WERI-Rb-1 (cell line): Measurements from ENCODE around the gene PIK3R3.

ENCODE experiments used
- DNase-seq: peaks from one replicate; pipeline ENCODE4 v3.0.0-alpha.2; 2020
- H3K27ac ChIP-seq: fragments of 250-450 bp; sonication (Bioruptor Pico); 2 replicates; pipeline ENCODE4 v1.5.1; 2020; ENCODE audit warnings: mild to moderate bottlenecking, moderate library complexity
- H3K27me3 ChIP-seq: fragments of 250-450 bp; sonication (Bioruptor Pico); 2 replicates; pipeline ENCODE4 v1.5.1; 2021; ENCODE audit warnings: mild to moderate bottlenecking, low read depth, moderate library complexity; ENCODE audit not compliant: insufficient read depth, severe bottlenecking
- H3K36me3 ChIP-seq: fragments of 250-450 bp; sonication (Bioruptor Pico); 2 replicates; pipeline ENCODE4 v1.5.1; 2020; ENCODE audit warnings: mild to moderate bottlenecking, moderate library complexity
- H3K4me3 ChIP-seq: 2 replicates; pipeline ENCODE4 v1.5.1; 2011; ENCODE audit warnings: low read depth, mild to moderate bottlenecking, control low read depth, low read length
- H3K9me3 ChIP-seq: fragments of 250-450 bp; sonication (Bioruptor Pico); 2 replicates; pipeline ENCODE4 v1.5.1; 2021; ENCODE audit warnings: mild to moderate bottlenecking, moderate library complexity; ENCODE audit not compliant: severe bottlenecking
- TF ChIP-seq, protein P1 (sequence below): IDR thresholded peaks from 2 replicates; pipeline ENCODE4 v1.5.1; 2011; ENCODE audit warnings: low read depth, mild to moderate bottlenecking, control low read depth, inconsistent platforms, low read length

PIK3R3 gene

DNA sequence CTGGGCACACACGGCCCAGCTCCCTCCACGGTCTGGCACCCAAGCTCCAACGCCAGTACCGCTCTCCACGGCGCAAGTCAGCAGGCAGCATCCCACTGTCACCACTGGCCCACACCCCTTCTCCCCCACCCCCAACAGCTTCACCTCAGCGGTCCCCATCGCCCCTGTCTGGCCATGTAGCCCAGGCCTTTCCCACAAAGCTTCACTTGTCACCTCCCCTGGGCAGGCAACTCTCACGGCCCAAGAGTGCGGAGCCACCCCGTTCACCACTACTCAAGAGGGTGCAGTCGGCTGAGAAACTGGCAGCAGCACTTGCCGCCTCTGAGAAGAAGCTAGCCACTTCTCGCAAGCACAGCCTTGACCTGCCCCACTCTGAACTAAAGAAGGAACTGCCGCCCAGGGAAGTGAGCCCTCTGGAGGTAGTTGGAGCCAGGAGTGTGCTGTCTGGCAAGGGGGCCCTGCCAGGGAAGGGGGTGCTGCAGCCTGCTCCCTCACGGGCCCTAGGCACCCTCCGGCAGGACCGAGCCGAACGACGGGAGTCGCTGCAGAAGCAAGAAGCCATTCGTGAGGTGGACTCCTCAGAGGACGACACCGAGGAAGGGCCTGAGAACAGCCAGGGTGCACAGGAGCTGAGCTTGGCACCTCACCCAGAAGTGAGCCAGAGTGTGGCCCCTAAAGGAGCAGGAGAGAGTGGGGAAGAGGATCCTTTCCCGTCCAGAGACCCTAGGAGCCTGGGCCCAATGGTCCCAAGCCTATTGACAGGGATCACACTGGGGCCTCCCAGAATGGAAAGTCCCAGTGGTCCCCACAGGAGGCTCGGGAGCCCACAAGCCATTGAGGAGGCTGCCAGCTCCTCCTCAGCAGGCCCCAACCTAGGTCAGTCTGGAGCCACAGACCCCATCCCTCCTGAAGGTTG is 97.6 kb downstream of the PIK3R3 start:
- H3K4me3 ChIP-seq, result no peak overlapping the region
- H3K36me3 ChIP-seq, result peaks cover 46% of the 10 kb centered on the region
- H3K27ac ChIP-seq, result no peak overlapping the region
- TF ChIP-seq, protein P1, sequence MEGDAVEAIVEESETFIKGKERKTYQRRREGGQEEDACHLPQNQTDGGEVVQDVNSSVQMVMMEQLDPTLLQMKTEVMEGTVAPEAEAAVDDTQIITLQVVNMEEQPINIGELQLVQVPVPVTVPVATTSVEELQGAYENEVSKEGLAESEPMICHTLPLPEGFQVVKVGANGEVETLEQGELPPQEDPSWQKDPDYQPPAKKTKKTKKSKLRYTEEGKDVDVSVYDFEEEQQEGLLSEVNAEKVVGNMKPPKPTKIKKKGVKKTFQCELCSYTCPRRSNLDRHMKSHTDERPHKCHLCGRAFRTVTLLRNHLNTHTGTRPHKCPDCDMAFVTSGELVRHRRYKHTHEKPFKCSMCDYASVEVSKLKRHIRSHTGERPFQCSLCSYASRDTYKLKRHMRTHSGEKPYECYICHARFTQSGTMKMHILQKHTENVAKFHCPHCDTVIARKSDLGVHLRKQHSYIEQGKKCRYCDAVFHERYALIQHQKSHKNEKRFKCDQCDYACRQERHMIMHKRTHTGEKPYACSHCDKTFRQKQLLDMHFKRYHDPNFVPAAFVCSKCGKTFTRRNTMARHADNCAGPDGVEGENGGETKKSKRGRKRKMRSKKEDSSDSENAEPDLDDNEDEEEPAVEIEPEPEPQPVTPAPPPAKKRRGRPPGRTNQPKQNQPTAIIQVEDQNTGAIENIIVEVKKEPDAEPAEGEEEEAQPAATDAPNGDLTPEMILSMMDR, result no peak
- H3K9me3 ChIP-seq, result no peaks in the 10 kb centered on the region
- no peaks in the 10 kb centered on the region for H3K27me3 ChIP-seq
- no peak for DNase-seq

DNA sequence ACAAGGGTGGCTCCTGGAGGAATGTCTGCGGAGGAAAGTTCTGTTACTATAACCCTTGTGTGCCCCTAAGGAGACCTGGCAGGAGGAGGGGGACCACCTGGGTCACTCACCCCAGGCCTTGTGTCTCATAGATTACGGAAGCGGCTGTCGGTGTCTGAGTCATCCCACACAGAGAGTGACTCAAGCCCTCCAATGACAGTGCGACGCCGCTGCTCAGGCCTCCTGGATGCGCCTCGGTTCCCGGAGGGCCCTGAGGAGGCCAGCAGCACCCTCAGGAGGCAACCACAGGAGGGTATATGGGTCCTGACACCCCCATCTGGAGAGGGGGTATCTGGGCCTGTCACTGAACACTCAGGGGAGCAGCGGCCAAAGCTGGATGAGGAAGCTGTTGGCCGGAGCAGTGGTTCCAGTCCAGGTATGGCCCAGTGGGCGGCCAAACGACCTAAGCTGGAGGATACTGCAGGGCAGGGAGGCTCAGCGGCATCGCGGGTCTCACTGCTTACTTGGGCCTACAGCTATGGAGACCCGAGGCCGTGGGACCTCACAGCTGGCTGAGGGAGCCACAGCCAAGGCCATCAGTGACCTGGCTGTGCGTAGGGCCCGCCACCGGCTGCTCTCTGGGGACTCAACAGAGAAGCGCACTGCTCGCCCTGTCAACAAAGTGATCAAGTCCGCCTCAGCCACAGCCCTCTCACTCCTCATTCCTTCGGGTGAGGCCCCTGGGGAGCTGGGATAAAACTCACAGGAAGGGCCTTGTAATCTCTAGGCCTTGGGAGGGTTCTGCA is 101.4 kb downstream of the PIK3R3 start:
- Histone ChIP-seq H3K9me3 (no peaks in the 10 kb centered on the region), H3K27ac (no peak overlapping the region), H3K36me3 (peaks cover 59% of the 10 kb centered on the region), H3K27me3 (no peaks in the 10 kb centered on the region), H3K4me3 (no peak overlapping the region)
- TF ChIP-seq, protein P1, result no peak
- no peak for DNase-seq

DNA sequence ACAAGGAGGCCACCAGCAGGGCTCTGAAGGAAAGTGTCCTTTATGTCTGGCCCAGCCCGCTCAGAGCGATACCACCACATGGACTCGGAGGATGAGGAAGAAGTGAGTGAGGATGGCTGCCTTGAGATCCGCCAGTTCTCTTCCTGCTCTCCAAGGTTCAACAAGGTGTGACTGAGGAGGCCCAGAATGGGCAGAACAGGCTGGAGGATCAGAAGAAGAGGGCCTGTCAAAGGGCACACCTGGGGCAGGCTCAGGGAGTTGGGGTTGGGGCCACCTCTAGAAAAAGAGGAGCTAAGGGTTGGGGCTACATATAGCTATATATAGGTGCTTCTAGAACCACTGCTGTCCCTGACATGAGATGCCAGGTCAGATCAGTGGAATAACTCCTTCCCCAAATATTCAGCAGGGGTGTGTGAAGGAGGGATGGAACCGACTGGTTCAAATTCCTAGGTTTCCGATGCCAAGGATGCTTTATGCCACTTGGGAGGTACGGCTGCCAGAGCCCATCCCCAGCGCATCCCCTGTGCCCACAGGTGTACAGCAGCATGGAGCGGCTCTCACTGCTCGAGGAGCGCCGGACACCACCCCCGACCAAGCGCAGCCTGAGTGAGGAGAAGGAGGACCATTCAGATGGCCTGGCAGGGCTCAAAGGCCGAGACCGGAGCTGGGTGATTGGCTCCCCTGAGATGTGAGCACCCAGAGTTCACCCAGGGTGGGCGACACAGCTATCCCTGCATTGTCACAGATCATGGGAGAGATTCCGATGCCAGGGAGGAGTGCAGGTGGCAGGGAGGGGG is 102.2 kb downstream of the PIK3R3 start:
- peaks cover 60% of the 10 kb centered on the region for H3K36me3 ChIP-seq
- no peaks in the 10 kb centered on the region for H3K27me3 ChIP-seq
- TF ChIP-seq, protein P1, result no peak

DNA sequence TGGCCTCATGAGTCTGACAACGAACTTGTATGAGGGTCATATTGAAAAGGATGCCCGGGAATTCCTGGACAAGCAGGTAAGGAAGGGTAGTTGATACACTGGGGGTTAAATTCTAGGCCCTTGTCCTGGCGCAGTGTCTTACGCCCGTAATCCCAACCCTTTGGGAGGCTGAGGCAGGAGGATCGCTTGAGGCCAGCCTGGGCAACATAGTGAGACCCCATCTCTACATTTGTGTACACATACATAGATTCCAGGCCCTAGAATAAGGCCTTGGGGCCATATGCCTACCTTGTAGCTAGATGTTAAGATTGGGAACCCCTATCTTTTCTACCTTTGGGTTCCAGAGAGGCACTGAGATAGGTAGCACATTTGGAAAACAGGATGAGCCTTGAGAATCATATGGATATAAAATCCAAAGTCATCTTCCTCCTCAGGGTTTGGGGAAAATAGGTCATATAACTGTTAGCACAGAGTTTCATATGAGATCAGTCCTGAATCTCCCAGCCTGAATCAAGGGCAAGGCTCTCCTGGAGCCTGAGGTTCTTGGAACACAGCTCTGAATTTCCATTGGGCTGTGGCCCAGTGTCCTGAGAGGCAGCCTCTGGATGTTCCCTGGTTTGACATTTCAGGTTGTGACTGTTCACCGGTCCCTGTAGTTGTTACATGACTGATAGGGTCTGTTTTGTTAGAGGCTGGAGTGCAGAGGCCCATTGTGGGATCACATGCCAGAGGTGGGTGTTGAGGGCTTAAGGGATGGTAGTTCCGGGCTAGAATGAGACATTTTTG is 104.4 kb downstream of the PIK3R3 start:
- TF ChIP-seq, protein P1, result no peak
- Histone ChIP-seq H3K9me3 (no peaks in the 10 kb centered on the region), H3K27me3 (no peaks in the 10 kb centered on the region), H3K4me3 (no peak overlapping the region), H3K27ac (no peak overlapping the region), H3K36me3 (peaks cover 67% of the 10 kb centered on the region)
- no peak for DNase-seq

More for the DNA sequence above, 102.2 kb downstream of the PIK3R3 start:
- Histone ChIP-seq H3K27ac (no peak overlapping the region), H3K9me3 (no peaks in the 10 kb centered on the region), H3K4me3 (no peak overlapping the region)
- no peak for DNase-seq

DNA sequence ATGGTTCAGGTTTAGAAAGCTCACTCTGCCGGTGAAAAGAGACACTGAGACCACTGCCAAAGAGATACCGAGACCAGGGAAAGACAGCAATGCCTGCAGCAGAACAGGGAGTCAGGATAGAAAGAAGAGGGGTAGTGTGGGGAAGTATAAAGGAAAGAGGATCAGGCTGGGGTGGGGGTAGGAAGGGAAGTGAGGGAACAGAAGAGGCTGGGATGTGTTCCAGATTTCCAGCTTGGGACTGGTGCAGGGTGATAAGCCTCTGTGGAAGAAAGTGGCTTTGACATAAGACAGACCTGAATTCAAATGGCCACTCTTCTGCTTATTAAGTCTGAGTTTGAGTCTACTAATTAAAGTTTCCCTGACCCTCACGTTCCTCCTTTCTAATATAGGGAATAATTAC is 105.9 kb downstream of the PIK3R3 start:
- no peak for DNase-seq
- H3K4me3 ChIP-seq, result no peak overlapping the region
- TF ChIP-seq, protein P1, result no peak
- no peaks in the 10 kb centered on the region for H3K9me3 ChIP-seq
- peaks cover 67% of the 10 kb centered on the region for H3K36me3 ChIP-seq
- H3K27ac ChIP-seq, result no peak overlapping the region
- no peaks in the 10 kb centered on the region for H3K27me3 ChIP-seq
